K562 (cell line): Measurements from ENCODE around the gene SON. TPM values are rescaled to one million over a fixed set of nuclear protein-coding genes. Genes with fewer than 3 reads are reported as not detected.

Experiments
- AFF4 ChIP-seq: sonication (generic); formaldehyde crosslinking; IDR thresholded peaks from 2 replicates; pipeline ENCODE4 v1.8.0; 2023; ENCODE audit warnings: mild to moderate bottlenecking, missing genetic modification reagents
- BACH1 ChIP-seq: fragments of 200-800 bp; sonication (Bioruptor generic); IDR thresholded peaks from 2 replicates; pipeline ENCODE4 v1.6.1; 2016; ENCODE audit warnings: missing genetic modification characterization, missing compliant biosample characterization
- CBX3 ChIP-seq, 2 experiments: IDR thresholded peaks; 1 replicate in 1 of 2; 2 replicates in 1 of 2; pipeline ENCODE4 v1.6.1; 2012; ENCODE audit warnings: inconsistent platforms in 2 of 2, low read length in 2 of 2, borderline replicate concordance in 1 of 2, control low read depth in 1 of 2
- CREB3 ChIP-seq: fragments of 450-650 bp; conservative IDR thresholded peaks from 2 replicates; pipeline ENCODE4 v1.6.1; 2016; ENCODE audit warnings: missing genetic modification characterization, low read depth, mild to moderate bottlenecking, missing compliant biosample characterization, moderate library complexity
- TARDBP ChIP-seq: fragments of 450-650 bp; IDR thresholded peaks from 2 replicates; pipeline ENCODE4 v1.6.1; 2016
- ZNF165 ChIP-seq: fragments of 250-450 bp; sonication (Bioruptor Pico); IDR thresholded peaks from 2 replicates; pipeline ENCODE4 v1.4.0; 2020; ENCODE audit warnings: borderline replicate concordance
- ZNF175 ChIP-seq: fragments of 200-800 bp; sonication (Bioruptor generic); IDR thresholded peaks from 2 replicates; pipeline ENCODE4 v1.6.1; 2016; ENCODE audit warnings: low read depth, mild to moderate bottlenecking, missing genetic modification characterization, missing compliant biosample characterization
- ZNF384 ChIP-seq: IDR thresholded peaks from 2 replicates; pipeline ENCODE4 v1.6.1; 2012; ENCODE audit warnings: low read depth, low read length, improper control_type of control experiment
- polyA plus RNA-seq, 8 experiments: library from polyadenylated mRNA; depleted of rRNA in 4 of 8; stranded (reverse) in 5 of 8; unstranded in 3 of 8; fragments of >200 nt; fragmentation: Nextera tagmentation in 2 of 8; fragmentation: Illumina TruSeq in 1 of 8; extraction: Ambion mirVana in 2 of 8; extraction: Trizol in 1 of 8; gene quantifications; 2 replicates each; pipeline versions ENCODE4 v1.2.1 to v1.2.3, GENCODE V29; 2011 to 2014; ENCODE audit warnings: inconsistent platforms in 1 of 8, missing spikeins in 1 of 8
- total RNA-seq, 7 experiments: library from RNA; depleted of rRNA in 6 of 7; stranded (reverse); fragments of >200 nt in 6 of 7; fragmentation: Illumina TruSeq in 2 of 7; extraction: Trizol in 2 of 7; gene quantifications; 2 replicates each; pipeline versions ENCODE4 v1.2.1 to v1.2.3, GENCODE V29; 2011 to 2021; ENCODE audit warnings: low replicate concordance in 1 of 7
- TF ChIP-seq, protein P1 (sequence below): fragments of 250-450 bp; sonication (Bioruptor Pico); IDR thresholded peaks from 2 replicates; pipeline ENCODE4 v1.4.0; 2020; ENCODE audit warnings: borderline replicate concordance
- TF ChIP-seq, protein P2 (sequence below): fragments of 250-450 bp; sonication (Bioruptor Pico); IDR thresholded peaks from 2 replicates; pipeline ENCODE4 v1.6.1; 2021; ENCODE audit warnings: mild to moderate bottlenecking

Gene SON
- total and polyA plus RNA-seq, 9 of the 15 experiments (the other 6 are each of a cell fraction or from before 2014, with no cell fraction given) = 105 to 742 (median 187) TPM

DNA sequence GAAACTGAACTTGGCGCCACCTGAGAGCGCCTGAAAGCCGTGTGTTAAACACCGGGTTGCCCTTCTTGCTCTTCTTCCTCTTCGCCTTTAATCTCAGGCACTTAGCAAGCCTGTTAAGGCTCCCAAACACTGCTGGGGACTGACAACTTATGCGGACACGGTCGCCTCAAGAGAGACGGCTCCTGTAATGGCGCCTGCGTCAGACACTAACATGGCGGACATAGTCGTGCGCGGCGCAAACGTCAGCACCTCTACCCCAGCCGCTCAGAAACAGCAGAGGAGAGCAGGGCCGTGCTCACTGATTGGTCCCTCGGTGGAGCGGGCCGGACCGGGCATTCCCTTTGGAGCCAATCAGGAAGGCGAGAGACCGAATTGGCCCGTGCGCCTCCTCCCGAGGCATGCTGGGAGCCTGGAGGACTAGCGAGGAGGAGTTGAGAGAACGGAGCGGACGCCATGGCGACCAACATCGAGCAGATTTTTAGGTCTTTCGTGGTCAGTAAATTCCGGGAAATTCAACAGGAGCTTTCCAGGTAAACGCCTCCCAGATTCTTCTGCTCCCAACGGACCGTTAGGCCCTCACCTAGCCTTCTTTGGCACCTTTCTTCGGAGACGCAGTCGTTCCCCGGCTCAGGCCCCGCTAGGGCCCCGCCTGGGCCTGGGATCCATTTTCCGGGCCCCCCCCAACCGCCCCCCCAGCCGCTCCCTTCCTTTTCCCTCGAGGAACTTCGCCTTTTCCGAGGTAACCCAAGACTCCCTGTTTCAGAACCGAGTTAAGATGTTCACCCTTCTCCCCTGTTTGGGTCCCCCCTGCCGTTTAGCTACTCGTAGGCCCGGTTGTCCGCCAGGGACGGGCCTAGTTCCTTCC lies at the start of gene SON (continued):
- TF ChIP-seq, protein P1, sequence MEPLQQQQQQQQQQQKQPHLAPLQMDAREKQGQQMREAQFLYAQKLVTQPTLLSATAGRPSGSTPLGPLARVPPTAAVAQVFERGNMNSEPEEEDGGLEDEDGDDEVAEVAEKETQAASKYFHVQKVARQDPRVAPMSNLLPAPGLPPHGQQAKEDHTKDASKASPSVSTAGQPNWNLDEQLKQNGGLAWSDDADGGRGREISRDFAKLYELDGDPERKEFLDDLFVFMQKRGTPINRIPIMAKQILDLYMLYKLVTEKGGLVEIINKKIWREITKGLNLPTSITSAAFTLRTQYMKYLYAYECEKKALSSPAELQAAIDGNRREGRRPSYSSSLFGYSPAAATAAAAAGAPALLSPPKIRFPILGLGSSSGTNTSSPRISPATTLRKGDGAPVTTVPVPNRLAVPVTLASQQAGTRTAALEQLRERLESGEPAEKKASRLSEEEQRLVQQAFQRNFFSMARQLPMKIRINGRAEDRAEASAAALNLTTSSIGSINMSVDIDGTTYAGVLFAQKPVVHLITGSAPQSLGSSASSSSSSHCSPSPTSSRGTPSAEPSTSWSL (CRISPR knock-in tag) = 0 out of 2 replicates have a peak, but pooled peaks have one; percentile 65
- TF ChIP-seq, protein P2, sequence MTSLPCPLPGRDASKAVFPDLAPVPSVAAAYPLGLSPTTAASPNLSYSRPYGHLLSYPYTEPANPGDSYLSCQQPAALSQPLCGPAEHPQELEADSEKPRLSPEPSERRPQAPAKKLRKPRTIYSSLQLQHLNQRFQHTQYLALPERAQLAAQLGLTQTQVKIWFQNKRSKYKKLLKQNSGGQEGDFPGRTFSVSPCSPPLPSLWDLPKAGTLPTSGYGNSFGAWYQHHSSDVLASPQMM (CRISPR knock-in tag) = no peak
- TF ChIP-seq CBX3 (IDR thresholded peaks at IDR 0.05; ENCODE audit: borderline replicate concordance in 1 of 2, low read length in 2 of 2) (no peak), ZNF165 (no peak), AFF4 (no peak; the same call in none of the 2 replicates), ZNF384 (no peak), TARDBP (no peak), BACH1 (tag) (peak; percentile 82; the same call in 1 of the 2 replicates), ZNF175 (CRISPR knock-in tag) (no peak), CREB3 (tag) (0 out of 2 replicates have a peak, but pooled peaks have one; percentile 86)
